ENCODE results near the gene IPO11.
"Not testable (repeated sequence)": the region's sequence is repeated elsewhere in the genome, so short reads cannot be mapped to it uniquely, and the experiment has no call there.

The IPO11 gene

DNA sequence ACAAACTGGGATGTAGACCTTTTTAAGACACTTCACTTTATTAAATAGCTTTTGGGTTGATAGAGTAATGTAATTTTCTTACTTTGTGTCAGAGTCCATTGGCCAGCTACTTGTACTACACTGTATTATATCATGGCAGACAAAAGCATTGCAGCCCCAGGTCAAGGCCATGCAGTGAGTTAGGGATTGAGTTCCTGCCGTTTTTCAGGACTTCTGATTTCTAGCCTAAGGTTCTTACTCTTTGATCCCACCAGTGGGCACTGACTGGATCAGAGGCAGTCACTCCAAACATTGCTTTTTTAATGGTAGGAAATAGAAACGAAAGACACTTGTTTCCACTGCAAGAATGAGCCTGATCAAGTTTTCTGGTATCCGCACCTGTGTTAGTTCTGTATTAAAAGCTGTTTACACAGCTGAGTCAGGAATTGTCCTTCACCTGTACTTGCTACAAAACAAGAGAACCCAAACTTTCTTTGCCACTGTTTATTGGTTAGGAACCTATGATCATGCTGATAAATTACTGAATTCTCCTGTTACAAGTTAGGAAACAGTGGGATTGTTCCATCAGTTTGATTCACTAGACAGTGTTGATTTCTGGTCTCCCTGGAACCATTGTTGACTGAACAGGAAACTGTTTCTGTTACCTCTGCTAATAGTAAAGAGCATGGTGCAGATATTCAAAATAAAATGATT lies 188.1 kb downstream of the IPO11 start:
- no peak for DNase-seq (ENCODE audit: low read depth in 2 of 2)

DNA sequence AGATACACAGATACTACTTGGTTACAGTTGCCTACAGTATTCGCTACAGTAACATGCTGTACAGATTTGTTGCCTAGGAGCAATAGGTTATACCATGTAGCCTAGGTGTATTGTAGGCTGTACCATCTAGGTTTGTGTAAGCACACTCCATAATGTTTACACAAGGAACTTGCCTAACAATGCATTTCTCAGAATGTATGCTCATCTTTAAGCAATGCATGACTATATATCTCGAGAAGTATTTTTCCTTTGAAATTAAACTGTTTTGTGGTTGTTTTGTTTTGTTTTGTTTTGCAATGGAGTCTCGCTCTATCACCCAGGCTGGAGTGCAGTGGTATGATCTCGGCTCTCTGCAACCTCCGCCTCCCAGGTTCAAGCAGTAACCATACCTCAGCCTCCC lies 191.4 kb downstream of the IPO11 start:
- DNase-seq (ENCODE audit: low read depth in 2 of 2) = no peak

DNA sequence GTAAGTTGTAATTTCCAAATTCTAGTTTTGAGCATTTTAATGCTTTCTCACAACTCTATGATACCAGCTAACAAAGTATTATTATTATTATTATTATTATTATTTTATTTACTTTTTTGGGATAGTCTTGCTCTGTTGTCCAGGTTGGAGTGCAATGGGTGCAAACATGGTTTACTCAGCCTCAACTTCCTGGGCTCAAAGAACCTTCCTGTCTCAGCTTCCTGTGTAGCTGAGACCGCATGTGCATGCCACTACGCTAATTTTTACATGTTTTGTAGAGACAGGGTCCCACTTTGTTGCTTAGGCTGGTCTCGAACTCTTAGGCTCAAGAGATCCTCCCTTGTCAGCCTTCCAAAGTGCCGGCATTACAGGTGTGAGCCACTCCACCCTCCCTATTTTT lies 193.1 kb downstream of the IPO11 start:
- DNase-seq (ENCODE audit: low read depth in 2 of 2) = no peak

DNA sequence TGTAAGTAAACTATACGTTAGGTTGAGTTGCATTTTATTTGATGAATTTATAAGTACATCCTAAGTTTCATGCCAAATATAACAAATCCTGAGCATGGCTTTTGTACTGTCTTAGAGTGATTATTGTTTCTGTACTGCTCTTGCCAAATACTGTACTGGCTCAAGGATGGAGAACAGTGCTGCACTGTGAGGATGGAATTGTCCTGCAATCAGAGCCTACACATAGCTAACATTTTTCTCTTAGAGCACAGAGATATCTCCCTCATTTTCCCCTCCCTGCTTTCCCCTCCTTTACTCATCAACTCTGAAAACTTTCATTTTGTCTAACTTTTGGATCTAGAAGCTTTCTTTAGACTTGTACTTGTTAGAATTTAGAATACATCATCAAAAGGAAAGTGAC lies 194.3 kb downstream of the IPO11 start:
- DNase-seq (ENCODE audit: low read depth in 2 of 2) = no peak

DNA sequence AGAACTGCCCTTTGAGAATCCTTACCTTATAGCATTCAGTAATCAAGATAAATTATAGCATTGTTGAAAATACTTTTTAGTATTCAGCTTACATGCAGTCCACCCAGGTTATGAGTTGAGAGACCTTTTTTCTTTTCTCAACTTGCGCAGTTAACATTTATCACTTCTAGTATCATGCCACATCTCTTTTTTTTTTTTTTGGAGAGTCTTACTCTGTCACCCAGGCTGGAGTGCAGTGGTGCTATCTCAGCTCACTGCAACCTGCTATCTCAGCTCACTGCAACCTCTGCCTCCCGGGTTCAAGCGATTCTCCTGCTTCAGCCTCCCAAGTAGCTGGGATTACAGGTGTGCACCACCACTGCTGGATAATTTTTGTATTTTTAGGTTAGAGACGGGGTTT lies 195.1 kb downstream of the IPO11 start:
- no peak for DNase-seq (ENCODE audit: low read depth in 2 of 2)

DNA sequence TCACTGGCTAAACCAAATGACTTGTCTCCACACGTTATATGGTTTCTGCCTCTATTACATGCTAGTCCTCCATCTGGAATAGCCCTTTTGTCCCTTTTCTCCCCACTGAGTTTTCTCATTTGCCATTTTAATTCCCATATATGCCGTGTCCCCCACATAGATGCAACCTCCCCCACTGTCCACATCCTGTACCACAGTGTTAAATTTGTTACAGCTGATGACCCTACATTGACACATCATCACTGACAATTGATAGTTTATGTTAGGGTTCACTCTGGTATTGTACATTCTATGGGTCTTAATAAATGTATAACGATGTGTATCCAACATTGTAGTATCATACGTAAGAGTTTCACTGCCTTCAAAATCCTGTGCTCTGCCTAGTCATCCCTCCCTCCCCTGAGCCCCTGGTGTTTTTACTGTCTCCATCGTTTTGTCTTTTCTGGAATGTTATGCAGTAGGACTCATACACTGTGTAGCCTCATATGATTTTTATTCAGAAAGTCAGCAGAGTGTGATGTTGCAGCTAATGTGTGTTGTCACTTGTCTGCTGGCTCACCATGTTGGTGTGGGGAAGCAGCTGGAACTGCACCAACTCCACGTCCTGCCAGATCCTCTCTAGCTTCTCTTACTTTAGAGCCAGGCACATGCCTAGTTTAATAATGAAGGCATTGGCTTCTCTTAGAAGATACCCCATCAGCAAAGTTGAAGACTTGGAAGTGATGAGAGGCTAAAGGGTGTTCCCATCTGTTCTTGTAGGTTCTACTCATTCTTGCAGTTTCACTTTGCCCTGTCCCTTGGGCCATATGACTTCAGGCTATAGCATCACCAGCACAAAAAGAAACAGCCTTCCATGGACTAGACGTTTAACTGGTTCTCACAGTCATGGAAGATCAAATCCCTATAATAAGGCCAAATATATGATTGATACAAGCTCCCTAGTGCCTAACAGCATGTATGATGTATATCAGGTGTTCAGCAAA lies 196.3 kb downstream of the IPO11 start:
- DNase-seq (ENCODE audit: low read depth in 2 of 2) = no peak

DNA sequence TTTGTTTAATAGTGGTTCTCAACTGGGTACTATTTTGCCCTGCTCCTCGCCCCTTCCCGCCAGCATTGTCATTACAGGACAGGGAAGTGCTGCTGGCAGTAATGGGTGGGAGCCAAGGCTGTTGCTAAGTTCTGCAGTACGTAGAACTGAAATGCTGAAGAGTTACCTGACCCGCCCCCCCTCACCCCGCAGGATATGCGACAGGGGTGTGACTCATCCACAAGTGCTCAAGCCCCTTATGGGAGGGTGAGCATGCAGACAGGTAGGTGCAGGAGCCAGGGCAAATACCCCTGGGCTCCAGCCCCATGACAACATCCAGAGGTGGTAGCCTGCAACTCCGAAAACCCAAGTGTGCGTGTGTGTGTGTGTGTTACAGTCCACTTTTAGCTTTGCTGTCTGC lies 201.8 kb downstream of the IPO11 start:
- DNase-seq (ENCODE audit: low read depth in 2 of 2) = no peak

DNA sequence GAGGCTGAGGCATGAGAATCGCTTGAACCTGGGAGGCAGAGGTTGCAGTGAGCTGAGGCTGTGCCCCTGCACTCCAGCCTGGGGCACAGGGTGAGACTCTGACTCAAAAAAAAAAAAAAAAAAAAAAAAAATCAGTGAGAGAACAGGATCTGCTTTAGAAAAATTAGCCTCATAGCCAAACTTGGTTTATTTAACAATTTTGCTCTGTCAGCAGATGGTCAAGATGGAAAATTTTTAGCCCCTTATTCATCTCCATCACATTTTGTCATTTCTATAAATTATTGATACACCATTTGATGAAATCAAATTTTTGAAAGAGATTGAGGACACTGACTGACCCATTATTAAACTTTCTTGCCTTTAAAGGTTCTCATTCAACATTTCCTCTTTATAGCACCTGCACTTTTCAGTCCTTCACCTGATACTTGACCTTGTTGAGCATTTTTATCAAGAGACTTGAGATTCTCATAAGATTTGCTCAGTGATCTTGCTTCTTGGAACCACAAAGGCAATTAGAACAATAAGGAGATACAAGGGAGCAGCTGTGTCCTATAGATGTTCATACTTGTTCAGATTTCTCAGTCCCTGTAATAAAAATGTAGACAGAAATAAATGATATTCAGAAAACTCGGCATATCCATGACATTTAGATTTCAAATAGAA lies 204.2 kb downstream of the IPO11 start:
- no peak for DNase-seq (ENCODE audit: low read depth in 2 of 2)

DNA sequence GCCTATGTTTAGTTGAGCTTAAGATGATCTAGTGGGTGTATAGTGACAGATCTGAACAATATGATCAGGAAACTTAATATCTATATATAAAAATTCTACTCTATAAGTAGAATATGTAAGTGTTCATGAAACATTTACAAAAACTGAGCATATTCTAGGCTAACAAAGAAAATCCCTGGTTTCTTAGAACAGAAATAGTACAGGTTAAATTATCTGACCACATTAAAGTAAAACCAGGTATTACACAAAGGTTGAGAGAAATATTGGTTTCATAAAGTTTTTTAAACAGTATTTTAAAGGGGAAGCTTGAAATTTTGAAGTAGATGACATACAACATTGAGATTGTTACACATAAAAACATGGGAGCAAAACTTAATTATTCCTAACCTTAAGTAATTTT lies 205.4 kb downstream of the IPO11 start:
- DNase-seq (ENCODE audit: low read depth in 2 of 2) = no peak

DNA sequence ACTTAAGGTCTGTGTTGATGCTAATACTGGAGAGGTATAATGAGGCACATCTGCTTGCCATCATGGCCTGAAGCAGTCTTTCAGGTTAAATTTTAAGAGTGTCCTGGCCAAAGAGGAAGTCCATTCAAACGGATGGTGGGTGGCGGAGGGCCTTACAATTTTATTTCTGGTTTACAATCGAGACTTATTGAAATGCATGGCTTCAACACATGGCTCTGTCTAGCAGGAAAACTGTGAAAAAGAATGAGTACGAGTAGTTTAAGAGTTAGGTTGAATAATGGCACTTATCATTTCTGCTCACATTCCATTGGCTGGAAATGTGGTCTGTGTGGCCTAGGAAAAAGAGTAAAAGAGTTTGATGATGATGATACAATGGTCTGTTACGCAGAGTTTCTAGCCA lies 208.2 kb downstream of the IPO11 start:
- DNase-seq (ENCODE audit: low read depth in 2 of 2) = no peak

DNA sequence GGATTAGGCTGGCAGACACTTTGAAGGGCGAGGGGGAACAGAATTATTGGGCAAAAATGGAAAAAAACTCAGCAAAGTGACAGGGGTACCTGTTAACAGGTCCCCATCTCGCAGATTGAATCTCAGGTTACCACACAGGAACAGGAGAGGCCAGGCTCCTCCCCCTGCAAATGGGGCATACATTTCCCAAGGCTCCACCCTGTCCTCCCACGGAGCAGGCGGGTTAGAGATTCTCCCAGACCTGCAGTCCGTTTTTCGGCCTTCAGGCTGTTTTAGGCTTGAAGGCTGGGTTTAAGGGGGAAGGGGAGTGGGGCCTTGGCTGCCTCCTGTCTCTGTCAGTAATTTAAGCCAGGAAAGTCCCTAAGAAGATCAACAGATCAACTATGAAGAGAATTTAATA lies 208.7 kb downstream of the IPO11 start:
- no peak for DNase-seq (ENCODE audit: low read depth in 2 of 2)

DNA sequence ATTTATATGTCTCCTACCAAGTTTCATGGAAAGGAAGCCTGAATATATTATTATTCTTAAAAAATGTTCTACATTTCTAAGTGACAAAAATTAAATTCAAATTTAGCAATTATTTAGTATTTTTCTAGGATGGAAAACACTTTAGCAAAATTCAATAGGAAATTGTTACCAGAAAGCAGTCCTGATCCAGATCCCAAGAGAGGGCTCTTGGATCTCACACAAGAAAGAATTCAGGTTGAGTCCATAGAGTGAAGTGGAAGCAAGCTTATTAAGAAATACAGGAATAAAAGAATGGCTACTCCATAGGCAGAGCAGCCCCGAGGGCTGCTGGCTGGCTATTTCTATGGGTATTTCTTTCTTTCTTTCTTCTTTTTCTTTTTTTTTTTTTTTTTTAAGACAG lies 210.7 kb downstream of the IPO11 start:
- DNase-seq (ENCODE audit: low read depth in 2 of 2) = no peak

DNA sequence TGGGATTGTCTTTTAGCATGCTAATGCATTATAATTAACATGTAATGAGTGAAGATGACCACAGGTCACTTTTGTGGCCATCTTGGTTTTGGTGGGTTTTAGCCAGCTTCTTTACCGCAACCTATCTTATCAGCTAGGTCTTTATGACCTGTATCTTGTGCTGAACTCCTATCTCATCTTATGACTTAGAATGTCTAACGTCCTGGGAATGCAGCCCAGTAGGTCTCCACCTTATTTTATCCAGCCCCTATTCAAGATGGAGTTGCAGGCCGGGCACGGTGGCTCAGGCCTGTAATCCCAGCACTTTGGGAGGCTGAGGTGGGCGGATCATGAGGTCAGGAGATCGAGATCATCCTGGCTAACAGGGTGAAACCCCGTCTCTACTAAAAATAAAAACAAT lies 211.9 kb downstream of the IPO11 start:
- not testable (repeated sequence) for DNase-seq (ENCODE audit: low read depth in 2 of 2)

DNA sequence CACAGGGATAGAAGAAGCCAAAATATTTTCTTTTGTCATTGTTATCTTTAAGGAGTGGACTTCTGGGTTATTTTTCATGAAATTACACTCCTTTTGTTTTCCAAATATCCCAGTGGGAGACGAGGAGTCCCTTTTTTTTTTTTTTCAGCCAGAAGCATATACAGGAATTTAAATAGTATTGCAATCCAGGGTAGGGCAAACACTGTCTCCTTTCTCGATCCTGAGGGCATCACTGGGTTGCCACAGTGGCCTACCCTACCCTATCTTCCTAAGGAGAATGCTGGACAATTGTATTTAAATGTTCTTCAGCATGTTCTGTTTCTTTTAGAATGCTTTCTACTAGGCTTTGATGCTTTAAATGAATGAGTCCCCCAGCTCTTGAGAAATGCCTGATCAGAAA lies 214.0 kb downstream of the IPO11 start:
- DNase-seq (ENCODE audit: low read depth in 2 of 2) = no peak

DNA sequence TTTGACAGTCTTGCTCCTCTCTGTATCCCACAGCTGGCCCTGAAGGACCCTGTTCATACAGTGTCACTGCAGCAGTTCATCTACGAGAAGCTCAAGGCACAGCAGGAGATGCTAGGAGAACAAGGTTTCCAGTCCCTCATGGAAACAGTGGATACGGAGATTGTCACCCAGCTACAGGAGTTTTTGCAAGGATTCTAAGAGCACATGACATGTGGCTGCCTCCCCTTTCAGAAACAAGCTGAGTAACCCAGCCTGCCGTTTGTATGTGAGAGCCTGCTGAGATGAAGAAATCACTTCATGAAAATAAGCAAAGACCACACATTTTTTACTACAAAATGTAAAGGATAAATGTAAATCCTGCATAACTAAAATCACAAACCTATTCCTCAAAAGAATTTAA lies 214.6 kb downstream of the IPO11 start:
- DNase-seq (ENCODE audit: low read depth in 2 of 2) = no peak

DNA sequence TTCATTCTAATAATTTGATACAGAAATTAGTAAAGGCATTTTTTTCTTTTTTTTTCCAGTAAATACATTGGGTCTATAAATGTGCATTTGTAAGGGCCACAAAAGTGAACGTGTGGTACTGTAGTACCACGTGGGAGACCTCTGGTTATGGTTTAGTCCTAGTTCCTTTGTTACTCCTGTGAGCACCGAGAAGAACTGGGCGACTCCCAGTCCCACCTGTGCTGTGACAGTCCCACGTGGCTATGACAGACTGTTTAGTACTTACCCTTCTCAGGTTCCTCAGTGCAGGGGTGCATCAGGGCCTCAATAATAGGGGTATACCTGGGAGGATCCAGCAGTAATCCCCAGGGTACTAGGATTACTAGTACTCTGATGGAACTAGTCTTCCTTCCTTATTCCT lies 215.3 kb downstream of the IPO11 start:
- DNase-seq (ENCODE audit: low read depth in 2 of 2) = no peak

DNA sequence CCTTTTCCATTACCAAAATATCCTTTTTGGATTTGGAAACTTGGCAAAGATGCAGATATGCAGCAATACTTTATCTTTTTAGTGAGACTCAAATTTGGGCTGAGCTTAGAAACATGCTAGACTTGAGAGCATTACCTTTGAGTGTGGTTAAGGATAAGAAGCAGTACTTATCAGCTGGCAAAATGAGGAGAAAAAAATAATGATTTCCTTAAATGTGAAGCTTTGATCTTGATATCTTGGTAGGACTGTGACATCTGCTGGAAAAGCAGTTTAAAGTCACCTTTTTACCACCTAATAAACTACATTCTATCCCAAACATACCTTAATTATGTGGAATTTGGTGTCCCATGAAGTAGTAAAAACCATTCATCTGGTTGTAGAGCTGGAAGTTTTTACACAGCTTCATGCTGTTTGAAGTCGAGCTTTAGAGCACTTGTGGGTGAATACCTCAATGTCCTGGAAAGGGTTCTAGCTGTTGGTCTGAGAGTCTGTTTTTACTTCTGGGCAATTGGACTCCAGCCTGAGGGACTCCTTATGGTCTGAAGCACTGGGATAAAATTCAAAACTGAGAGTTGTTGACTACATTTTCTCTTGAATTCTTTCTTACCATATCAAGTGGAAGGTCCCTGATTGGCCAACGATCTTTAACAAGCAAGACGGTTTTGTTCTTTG lies 219.5 kb downstream of the IPO11 start:
- no peak for DNase-seq (ENCODE audit: low read depth in 2 of 2)

DNA sequence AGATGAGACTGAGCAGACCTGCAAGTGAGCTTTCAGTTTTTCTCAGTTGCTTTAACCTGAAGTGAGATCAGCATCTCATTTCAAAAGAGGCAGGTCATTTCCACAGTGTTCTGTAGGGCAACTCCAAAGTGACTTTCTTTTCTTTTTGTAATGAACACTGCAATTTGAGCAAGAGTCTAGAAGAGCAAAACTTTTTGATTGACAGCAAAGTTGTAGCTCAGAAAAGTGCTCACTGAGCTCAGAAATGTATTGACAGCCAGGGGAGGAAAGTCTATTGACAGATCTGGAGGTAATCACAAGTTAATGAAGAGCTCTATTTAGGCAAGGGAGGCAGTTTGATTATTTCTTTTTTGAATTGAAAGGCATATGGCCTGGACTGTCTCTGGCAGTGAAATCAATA lies 220.7 kb downstream of the IPO11 start:
- DNase-seq (ENCODE audit: low read depth in 2 of 2) = no peak

DNA sequence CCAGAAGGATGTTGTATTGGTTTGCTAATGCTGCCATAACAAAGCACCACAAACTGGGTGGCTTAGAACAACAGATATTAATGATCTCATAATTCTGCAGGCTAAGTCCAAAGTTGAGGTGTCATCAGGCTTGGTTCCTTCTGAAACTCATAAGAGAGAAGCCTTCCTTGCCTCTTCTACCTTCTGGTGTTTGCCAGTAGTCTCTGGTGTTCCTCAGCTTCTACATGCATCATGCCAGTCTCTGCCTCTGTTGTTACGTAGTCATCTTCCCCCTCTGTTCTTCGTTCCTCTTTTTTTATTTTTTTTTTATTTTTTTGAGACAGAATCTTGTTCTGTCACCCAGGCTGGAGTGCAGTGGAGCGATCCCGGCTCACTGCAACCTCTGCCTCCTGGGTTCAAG lies 227.9 kb downstream of the IPO11 start:
- DNase-seq (ENCODE audit: low read depth in 2 of 2) = no peak

DNA sequence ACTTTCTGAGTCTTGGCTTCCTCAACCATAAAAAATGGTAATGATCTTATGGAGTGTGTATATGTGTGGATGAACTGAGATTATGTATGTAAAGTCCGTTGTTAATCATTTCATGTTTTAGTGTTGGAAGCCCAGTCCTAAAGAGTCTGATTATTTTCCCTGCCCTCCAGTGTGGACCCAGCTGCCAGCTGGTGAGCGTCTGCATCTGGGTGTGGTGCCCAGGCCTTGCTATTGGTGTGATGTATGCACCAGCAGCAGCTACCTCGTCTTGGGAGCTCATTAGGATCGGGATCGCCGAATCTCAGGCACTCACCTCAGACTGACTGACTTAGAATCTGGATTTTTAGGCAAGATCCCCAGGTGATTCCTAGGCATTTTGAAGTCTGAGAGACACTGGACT lies 229.9 kb downstream of the IPO11 start:
- no peak for DNase-seq (ENCODE audit: low read depth in 2 of 2)

DNA sequence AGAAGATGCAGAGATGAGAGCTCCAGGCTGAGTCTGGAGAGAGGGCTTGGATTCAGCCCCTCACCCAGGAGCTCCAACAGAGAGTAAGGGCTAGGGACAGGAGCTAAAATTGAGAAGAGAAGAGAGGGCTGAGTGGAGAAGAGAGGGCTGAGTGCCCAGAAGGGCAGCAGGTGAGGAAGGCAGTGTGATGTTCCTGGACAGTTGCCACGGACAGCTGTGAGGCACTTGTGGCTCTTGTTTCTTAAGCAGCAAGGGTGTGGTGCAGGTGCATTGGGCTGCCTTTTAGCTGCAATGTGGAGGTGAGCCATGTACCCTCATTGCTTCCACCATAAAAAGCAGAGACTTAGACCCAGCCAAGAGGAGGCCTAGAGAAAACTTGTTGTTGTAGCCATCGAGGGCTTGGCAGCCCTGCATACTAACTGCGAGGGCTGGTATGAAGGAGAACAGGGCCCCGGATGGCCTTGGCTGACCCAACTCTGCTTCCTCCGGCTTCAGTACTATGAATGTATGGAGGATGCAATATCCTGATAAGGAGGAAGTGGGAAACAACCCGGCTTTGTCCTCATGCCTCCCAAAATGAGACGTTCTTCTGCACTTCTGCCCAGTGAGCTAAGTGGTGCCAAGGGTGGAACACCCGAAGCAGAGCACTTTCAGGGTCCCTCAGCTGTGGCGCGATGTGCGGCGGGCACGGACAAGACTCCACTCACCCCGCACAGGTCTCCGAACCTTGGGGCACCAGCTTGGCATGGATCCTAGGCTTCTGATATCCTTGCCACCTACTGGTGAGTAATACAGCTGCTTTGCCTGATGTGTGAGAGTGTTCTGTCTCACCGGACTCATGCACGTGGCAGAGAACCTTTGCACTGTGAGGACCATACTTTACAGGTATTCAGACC lies 231.2 kb downstream of the IPO11 start:
- DNase-seq (ENCODE audit: low read depth in 2 of 2) = no peak

Data from activated CD8-positive, alpha-beta memory T cell treated with anti-CD3 and anti-CD28 coated beads for 4 hours (primary cell).